Fibroblast of skin of scalp (primary cell): ENCODE results near the gene SNED1.
"Not testable (repeated sequence)": the region's sequence is repeated elsewhere in the genome, so short reads cannot be mapped to it uniquely, and the experiment has no call there.

Source experiments
- DNase-seq: peaks from one replicate; pipeline ENCODE4 v3.0.0-alpha.2; 2013

Gene SNED1

DNA sequence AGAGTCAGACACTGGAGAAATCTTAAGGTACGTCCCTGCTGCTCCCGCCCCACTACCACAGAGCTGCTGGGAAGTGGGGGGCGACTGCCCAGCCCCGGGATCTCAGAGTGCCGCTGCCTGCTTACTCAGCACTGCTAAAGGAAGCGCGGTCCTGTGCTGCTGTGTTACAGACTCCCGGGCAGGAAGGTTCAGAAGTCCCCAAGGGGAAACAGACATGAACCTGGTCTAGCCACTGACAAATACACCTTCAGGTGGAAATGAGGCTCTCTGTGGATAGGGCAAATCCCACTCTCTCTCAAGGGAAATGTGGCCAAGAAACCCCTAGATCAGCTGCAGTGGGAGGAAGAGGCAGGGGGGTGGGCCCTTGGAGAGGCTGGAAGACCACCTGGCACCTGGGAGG is 90.0 kb downstream of the SNED1 start:
- DNase-seq, result no peak

DNA sequence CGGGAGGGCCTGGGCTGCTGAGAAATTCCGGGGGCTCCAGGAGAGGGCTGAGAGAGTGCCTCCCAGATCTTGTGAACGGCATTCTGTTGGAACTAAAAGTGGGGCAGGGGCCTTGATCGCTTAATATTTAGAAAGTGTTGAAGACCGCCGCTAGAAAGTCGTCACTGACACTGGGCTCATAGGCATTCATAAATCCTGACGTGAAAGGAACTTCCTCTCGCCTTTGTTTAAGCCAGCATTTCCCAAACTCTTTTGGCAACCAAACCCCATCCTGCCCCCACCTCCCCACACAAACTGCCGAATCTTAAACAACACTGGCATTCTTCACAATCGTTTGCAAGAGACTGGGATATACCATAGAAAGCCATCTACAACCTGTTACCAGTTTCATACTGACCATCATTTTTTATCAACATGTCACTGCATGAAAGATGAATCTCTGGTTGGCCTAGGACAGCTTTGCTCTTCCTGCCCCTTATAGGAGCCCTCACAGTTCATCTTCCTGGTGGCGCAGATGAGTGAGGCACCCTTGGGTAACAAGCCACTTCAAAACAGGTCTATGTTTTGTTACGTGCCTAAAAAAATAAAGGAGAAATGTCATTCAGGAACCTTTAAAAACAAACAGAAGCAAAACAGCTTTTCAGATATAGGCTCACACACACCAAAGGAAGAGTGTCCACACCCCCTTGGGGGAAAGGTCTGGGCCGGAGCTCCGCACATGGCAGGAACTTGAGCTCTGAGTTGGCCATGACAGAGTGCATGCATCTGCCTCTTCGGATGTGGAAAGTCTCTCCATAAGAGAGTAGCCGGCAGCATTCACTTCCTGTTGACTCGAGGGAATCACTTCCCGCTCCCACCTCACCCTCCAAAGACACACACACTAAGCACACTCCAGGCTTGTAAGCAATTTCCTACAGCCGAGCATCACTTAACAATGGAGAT is 90.6 kb downstream of the SNED1 start:
- DNase-seq, result no peak

DNA sequence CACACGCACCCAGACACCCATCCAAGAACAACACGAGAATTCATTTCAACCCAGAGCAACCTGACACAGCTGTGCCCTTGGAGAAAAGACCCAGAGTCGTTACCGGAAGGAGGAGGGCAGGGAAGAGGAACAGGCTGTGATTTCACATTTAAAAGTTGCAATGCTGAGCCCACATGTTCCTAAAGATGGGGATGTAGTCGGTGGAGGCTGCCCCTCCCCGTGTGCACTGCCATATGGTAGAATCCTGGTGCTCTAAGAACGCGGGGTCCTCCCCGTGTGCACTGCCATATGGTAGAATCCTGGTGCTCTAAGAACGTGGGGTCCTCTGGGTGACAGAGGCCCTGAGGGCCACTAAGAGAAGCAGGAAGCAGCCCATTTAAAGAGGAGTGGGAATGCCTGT is 92.8 kb downstream of the SNED1 start:
- DNase-seq, result no peak

DNA sequence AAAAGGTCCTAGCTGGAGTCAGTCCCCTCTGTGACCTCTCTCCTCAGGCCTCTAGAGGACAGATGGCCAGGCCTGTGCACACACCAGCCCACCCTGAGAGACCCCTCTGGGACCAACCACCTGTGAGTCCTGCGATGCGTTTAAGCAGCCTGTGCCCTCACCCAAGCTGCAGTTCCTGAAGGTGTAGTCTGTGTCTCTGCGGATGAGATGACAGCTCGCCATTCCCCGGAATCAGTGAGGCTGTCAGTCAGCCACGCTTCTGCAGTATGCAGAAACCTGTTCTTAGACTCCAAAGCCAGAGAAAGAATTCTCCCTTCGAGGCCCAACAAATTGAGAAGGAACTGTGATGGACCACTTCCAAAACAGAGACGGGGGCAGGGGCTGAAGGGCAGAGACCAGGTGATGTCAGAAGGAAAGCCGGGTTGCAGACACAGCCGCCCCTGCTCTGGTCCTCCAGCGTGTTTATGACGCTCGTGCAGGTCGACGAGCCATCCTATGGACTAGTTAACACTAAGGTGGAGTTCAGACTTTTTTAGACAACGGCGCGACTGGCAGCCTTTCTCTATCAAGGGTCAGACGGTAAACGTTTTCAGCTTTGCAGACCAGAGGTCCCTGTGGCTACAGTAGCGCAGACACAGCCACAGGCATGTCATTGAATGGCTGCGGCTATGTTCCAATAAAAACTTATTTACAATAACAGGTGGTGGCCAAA is 93.5 kb downstream of the SNED1 start:
- DNase-seq, result no peak

DNA sequence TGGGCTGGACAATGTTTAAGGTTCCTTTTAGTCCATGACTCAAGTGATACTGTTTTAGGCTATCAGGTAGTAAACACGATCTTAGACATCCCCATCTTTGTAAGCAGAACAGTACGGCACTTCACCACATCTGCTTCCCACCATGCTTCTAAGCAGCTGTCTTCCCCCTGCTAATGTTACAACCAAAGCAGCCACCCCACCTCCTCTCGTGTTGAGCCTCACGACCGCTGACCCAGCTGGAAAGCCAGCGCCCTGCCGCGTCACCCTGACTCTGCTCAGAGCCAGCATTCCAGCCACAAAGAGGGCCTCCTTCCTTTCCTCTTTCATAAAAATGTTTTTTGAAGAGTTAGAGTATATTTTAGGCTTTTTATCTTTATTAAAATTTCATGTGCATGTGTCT is 94.3 kb downstream of the SNED1 start:
- peak; percentile 46 for DNase-seq

DNA sequence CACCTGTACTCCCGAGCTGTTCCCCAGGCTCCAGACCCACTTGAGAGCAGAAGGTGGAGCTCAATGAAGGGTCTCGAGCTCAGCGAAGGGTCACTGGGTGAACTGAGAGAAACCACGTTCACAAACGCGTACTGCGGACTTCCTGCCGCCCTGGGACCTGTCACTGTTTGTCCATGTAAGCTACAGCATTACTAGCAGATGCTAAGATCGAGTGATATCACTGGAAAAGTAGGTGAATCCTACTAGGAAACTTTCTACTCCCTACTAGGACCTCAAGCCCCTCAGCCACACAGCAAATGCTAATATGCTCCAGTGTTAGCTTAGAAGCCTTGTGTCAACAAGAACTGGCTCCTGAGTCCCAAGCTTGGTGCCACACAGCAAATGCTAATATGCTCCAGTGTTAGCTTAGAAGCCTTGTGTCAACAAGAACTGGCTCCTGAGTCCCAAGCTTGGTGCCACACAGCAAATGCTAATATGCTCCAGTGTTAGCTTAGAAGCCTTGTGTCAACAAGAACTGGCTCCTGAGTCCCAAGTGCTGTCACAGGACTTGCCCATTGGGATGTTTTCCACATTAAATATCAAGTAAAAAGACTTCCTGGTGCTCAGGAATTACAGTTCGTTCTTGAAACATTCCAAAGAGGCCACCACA is 94.8 kb downstream of the SNED1 start:
- DNase-seq, result peak; percentile 77

DNA sequence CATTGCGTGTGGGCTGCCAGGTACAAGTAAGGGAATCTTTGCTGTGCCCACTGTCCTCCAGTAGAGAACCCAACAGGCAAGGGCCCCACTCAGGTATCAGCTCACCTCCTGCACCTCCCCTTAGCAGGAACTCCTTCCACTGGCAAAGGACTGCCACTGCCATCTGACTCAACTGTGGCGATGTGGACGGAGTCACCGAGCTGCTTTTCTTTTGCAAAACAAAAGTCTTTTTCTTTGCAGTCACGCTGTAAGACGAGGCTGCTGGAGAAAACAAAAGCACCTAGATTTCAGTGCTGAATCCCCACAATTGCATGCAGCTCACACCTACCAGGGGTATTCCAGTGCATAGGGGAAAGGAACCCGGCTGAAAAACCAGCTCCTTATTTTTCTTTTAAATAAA is 95.8 kb downstream of the SNED1 start:
- DNase-seq, result no peak

DNA sequence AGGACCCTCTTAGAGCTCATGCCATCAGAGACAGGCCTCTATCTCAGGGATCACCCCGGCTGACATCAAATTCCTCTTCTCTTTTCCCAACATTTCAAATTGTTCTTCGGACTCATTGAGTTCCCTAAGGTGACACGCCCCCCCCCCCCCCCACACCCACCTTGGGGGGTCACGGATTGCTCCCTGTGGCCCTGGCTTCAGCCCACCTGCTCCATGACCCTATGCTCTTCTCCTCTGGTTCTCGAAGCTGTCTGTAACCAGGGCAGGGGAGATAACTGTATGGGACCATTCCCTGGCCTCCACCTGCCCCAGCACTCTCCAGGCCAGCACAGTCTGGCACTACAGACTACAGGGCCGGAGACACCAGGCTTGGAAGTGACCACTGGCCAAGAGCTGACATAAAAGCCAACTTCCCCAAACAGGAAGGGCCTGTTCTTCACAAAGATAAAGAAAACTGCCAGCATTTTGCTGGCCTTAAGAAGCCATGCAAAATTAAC is 96.6 kb downstream of the SNED1 start:
- DNase-seq, result no peak

DNA sequence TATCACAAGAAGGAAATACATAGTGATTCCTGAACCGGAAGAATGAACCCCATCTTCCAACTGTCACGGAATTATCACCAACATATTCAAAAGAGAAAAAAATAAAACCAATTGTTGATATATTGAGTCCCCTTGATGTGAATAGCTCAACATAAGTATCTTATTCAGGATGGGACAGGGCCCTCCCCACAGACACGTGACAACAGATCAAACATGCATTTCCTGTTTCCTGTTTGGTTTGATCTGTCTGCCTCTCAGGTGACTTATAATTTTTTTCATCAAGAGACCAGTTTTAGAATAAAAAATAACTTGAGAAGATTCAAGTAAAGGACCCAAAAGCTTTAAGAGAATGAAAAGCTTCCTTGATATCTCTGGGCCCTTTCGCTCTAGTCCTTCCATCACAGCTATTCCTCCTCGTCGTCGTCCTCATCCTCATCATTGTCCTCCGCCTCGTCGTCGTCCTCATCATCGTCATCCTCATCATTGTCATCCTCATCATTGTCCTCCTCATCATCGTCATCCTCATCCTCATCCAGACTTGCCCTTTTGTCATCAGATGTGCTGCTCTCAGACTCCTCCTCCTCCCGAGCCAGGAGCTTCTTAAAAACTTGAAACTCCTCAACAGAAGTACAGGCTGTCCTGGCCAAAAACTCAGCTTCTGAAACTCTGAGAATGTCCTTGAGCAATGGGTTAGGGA is 97.3 kb downstream of the SNED1 start:
- DNase-seq, result no peak

DNA sequence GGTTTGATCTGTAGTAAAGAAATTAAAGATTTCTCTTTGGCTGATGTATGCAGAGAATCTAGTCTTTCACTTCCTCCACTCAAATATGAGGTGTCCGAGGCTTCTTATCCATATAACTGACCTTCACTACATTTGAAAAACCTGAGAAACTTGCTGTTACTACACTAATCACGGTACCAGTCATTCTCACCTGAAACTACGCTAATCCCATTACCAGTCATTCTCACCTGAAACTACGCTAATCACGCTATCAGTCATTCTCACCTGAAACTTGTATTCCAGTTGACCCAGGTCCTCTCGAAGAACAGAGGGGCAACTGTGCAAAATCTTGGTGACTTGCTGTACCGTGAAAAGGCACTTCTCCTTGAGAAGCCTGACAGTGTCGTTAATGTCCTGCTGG is 98.6 kb downstream of the SNED1 start:
- no peak for DNase-seq

DNA sequence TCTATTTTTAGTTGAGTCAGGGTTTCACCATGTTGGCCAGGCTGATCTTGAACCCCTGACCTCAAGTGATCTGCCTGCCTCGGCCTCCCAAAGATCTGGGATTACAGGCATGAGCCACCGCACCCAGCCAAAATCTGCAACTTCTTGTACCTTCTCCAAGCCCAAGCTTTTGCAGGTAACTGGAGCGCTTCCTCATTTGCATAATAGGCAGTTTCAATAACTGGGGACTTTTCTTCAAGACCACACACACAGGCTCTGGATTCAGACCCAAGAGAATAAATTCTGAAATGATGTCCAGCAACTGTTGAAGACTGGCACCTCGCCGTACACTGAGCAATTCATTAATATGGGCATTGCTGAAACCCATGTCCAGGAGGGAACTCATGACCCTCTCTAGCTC is 100.8 kb downstream of the SNED1 start:
- no peak for DNase-seq

DNA sequence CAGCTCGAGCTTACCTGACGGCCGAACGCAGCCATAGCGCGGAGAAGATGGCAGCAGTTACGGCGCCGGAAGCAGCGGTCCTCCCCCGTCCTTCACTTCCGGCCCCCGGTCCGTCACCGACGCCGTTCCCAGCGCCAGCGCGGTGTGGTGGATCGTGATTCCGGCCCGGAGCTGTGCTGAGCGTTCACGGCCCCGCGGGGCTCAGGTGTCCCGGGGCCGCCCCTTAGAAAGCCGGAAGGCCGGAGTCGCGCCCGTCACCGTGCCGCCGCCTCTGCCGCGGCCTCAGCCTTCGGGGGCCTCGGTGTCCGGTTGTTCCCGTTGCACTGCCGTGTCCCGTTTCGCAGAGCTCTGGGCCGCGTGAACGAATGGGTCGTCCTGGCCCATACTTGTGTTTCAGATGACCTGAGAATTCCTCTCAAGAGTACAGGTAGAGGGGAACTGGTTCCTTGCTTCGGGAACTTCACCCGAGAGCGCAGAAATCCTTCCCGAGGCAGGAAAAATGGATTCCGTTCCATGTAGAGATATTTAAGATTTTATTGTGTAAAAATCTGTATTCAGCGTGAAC is 103.9 kb downstream of the SNED1 start, which contains the start of gene MTERF4:
MTERF4 (minus strand) TSS at position 49 of the 565 bp plus-strand sequence; CDS start at position 35, 14 bp downstream.
- peak; percentile 81 for DNase-seq

DNA sequence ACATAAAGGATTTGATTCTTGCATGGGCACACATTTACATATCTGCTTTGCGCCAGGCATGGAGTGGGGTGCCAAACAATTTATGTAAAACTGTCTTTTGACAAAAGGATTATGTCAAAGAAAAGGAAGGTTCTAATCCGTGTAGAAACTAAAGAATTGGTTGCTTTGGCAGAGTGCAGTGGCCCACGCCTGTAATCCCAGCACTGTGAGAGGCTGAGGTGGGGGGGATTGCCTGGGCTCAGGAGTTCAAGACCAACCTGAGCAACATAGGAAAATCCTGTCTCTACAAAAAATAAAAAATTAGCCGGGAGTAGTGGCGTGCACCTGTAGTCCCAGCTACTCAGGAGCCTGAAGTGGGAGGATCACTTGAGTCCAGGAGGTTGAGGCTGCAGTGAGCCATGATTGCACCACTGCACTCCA is 104.8 kb downstream of the SNED1 start:
- DNase-seq, result no peak

DNA sequence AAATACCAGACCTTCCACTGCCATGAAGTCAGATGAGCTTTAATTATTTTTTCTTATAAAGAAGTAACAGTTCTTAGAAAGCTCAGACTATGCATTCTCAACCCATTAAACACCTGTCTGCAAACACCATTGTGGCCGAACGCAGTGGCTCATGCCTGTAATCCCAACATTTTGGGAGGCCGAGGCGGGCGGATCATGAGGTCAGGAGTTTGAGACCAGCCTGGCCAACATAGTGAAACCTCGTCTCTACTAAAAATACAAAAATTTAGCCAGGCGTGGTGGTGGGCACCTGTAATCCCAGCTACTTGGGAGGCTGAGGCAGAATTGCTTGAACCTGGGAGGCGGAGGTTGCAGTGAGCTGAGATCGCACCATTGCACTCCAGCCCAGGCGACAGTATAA is 106.2 kb downstream of the SNED1 start:
- not testable (repeated sequence) for DNase-seq

DNA sequence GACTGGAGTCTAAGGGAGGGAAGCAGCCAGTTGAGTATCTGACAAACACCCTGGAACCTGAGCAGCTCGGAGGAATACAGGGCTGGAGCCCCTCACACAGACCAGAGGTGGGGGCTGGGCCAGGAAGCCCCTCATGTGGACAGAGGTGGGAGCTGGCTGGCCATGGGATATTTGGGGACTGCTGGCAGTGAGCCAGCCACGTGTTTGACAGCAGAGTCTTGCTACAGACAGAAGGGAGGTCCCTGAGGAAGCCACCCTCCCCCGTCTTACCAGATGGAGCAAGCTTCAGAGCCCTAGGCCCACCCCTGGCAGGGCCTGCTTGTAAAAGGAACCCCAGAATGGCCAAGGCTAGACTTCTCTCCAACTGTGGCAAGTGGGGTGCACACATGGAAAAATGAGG is 107.2 kb downstream of the SNED1 start:
- no peak for DNase-seq

DNA sequence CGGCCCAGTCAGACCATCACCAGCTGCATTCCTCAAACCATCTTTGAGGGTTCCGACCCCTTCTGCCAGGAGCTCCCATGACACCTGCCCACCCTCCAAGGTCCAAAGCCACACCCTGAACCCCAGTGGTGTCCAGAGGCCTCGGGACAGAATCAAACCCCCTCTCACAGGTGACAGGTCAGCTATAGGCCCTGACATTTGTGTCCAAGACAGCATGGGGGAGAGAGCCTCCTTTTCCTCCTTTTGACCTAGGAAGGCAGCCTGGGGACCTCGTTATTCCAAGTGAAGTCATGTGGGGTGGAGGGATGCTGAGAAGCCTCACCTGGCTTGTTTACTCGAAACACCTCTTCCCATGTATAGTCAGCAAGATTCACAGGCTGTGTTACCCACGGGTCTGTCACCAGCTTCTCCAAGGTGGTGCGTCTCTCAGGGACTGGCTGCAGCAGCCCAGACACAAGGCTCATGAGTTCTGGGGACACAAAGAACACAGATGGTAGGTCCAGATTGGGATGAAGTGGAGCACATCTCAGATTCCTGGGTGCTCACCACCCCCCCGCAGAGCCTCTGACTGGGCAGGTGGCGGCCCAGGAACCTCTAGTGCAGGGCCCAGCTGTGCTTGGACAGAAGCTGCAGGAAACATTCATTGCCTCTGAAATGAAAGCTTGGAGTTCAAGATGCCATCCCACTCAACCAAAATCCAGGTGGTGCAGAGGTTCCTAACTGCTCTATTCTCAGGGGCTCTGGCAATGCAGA is 108.8 kb downstream of the SNED1 start:
- no peak for DNase-seq

DNA sequence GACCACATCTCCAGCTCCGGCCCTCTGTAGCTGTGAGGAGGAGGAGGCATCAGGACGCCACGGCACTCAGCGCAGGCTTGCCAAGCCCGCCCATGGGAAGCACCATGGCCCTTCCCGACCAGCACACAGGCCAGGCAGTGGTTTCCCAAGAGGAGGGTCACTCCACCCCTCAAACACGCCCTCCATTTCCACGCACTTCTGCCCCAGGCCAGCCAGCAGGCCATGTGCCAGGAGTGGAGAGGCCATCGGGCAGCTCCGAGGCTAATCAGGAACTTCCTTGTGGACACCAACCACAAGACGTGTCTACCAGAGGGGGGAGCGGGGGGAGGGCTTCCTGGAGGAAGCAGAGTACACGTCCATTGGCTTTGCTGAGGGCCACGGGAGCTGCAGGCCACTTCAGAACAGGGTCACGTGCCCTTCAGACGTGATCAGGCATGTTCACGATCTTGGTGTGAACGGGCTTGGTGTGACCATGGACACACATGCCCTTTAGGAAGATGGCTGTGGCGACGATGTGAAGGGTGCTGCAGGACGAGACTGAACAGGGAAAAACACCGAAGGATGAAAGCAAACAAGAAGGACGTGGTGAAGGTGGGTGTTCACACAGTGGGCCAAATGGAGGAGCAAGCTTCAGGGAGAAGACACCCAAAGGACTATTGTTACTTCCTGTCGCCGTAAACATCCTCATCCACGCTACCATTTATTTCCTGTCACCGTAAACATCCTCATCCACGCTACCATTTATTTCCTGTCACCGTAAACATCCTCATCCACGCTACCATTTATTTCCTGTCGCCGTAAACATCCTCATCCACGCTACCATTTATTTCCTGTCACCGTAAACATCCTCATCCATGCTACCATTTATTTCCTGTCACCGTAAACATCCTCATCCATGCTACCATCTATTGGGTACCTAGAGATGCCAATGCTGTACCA is 110.1 kb downstream of the SNED1 start:
- no peak for DNase-seq

DNA sequence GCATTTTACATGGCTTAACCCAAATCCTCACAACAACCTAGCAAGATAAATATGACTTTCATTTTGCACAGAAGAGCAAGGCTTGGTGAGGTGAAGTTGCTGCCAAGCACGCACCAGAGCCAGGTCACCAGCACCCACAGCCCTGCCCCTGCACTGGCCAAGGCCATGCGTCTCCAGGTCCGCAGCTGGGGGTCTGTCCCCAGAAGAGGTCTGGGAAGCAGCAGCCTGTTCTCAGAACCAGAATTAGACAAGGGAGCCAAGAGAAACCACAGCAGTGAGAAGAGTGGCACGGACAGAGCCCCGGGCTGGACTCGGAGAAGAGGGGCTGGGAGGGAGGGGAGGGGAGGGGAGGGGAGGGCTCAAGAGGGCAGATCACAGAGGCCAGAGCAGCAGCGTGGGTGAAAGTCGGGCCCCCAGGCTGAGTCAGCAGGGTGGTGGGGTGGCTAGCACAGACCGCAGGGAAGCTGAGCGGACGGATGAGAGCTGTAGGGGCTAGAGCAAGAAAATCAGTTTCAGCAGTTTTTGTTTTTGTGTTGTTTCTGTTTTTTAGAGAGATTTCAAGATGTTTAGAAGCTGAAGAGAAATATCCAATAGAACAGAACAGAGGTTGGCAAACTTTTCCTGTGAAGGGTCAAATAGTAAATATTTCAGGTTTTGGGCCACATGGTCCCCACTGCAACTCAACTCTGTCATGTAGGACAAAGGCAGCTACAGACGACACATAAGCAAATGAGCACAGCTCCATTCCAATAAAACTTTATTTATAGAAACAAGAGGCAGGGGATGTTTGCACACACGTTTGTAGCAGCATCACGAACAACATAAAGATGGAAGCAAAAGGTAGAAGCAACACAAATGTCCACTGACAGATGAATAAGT is 111.0 kb downstream of the SNED1 start:
- no peak for DNase-seq

DNA sequence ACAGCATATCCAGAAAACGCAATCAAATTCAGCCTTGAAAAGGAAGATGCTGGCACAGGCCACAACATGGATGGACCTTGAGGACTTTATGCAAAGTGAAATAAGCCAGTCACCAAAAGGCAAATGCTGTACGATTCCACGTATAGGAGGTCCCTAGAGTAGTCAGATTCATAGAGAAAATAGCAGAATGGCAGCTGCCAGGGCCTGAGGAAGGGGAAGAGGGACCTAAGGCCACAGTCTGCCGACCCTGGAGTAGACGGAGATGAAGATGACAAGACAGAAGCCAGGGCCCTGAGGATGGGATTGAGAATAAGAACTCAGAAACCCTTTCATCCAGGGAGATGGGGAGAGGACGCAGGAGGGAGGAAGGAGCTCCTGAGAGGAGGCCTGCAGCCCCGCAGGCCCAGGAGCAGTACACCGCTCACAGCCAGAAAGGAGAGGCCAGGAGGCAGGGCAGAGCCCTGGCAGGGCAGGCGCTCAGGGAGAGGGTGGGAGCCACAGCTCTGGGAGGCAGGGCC is 111.7 kb downstream of the SNED1 start:
- DNase-seq, result no peak
